ENCODE results near the gene HECW1. TPM values are rescaled to one million over a fixed set of nuclear protein-coding genes. Genes with fewer than 3 reads are reported as not detected.

HECW1 gene
- total and polyA plus RNA-seq, 2 of the 13 experiments (the other 11 are each of a cell fraction or from before 2014, with no cell fraction given): not detected

GRCh38 chr7:43535031-43535451 lies 422.6 kb downstream of the HECW1 start:
- Histone ChIP-seq H3K9ac (ENCODE audit: insufficient read depth, low read depth, low read length) (no peak overlapping the region), H3K27ac (ENCODE audit: extremely low read length, insufficient read depth, low read length) (no peak overlapping the region), H3K4me1 (ENCODE audit: insufficient read depth, low read length) (peaks cover 12% of the 10 kb centered on the region), H4K20me1 (ENCODE audit: insufficient read depth, low read length) (no peaks in the 10 kb centered on the region), H3K9me3 (ENCODE audit: low read length) (no peaks in the 10 kb centered on the region), H3K4me3 (replicated peaks in 1 of 3; ENCODE audit: insufficient read depth in 1 of 3, low read depth in 2 of 3, low read length in 3 of 3) (no peak overlapping the region), H2AFZ (ENCODE audit: low read length) (no peak overlapping the region), H3K79me2 (ENCODE audit: insufficient read depth, low read length) (no peaks in the 10 kb centered on the region), H3K36me3 (replicated peaks in 1 of 2; ENCODE audit: control insufficient read depth in 1 of 2, insufficient read depth in 2 of 2, low read length in 2 of 2) (no peaks in the 10 kb centered on the region), H3K4me2 (ENCODE audit: low read depth, low read length) (no peak overlapping the region), H3K27me3 (ENCODE audit: control insufficient read depth in 1 of 2, insufficient read depth in 2 of 2, low read length in 2 of 2) (peaks cover 0 to 13% of the 10 kb centered on the region in 2 experiments; a peak in 3 of 5 replicates)
- DNase-seq (ENCODE audit: low spot score) (no peak), ATAC-seq (no peak), FAIRE-seq (no peak)
- in situ Hi-C loops (cut with HindIII; ENCODE audit: extremely low pct_ligation_motif_present, low pct_unique_long_range_greater_than_20kb): no loop called here
- intact Hi-C loops (cut with micrococcal nuclease; ENCODE audit: unreplicated experiment): no loop called here
- TF ChIP-seq KDM5A (IDR thresholded peaks at IDR 0.05; ENCODE audit: borderline replicate concordance, low read length) (no peak), ZNF557 (CRISPR knock-in tag; IDR thresholded peaks at IDR 0.05) (no peak), ZNF253 (CRISPR knock-in tag; IDR thresholded peaks at IDR 0.05; ENCODE audit: borderline replicate concordance) (no peak), ZFY (CRISPR knock-in tag; IDR thresholded peaks at IDR 0.05) (no peak), ZFP90 (CRISPR knock-in tag; IDR thresholded peaks at IDR 0.05; ENCODE audit: borderline replicate concordance) (no peak)
- BruUV-seq (replicated peaks): no TSS peak
- CTCF ChIA-PET (ENCODE audit: low intra/inter-chr PET ratio, low total read pairs): no interaction called here
- POLR2A ChIA-PET: no interaction called here
- WGBS (ENCODE audit: low lambda C conversion rate): 64% methylated on average over 4 of the region's 4 CpGs

GRCh38 chr7:43535810-43536585 lies 423.6 kb downstream of the HECW1 start:
- Histone ChIP-seq H3K4me1 (ENCODE audit: insufficient read depth, low read length) (peaks cover 6% of the 10 kb centered on the region), H3K4me2 (ENCODE audit: low read depth, low read length) (no peak overlapping the region), H3K27ac (ENCODE audit: extremely low read length, insufficient read depth, low read length) (no peak overlapping the region), H3K4me3 (replicated peaks in 1 of 3; ENCODE audit: insufficient read depth in 1 of 3, low read depth in 2 of 3, low read length in 3 of 3) (no peak overlapping the region), H3K79me2 (ENCODE audit: insufficient read depth, low read length) (no peaks in the 10 kb centered on the region), H2AFZ (ENCODE audit: low read length) (no peak overlapping the region), H3K27me3 (ENCODE audit: control insufficient read depth in 1 of 2, insufficient read depth in 2 of 2, low read length in 2 of 2) (peaks cover 0 to 13% of the 10 kb centered on the region in 2 experiments; a peak in 3 of 5 replicates), H3K9me3 (ENCODE audit: low read length) (no peaks in the 10 kb centered on the region), H3K9ac (ENCODE audit: insufficient read depth, low read depth, low read length) (no peak overlapping the region), H3K36me3 (replicated peaks in 1 of 2; ENCODE audit: control insufficient read depth in 1 of 2, insufficient read depth in 2 of 2, low read length in 2 of 2) (no peaks in the 10 kb centered on the region), H4K20me1 (ENCODE audit: insufficient read depth, low read length) (no peaks in the 10 kb centered on the region)
- no peak for ATAC-seq
- ChIA-PET CTCF (ENCODE audit: low intra/inter-chr PET ratio, low total read pairs) (no interaction called here), POLR2A (no interaction called here)
- WGBS (ENCODE audit: low lambda C conversion rate): 60% methylated on average over 3 of the region's 6 CpGs
- in situ Hi-C loops (cut with HindIII; ENCODE audit: extremely low pct_ligation_motif_present, low pct_unique_long_range_greater_than_20kb): no loop called here
- no peak for FAIRE-seq
- no peak for DNase-seq (ENCODE audit: low spot score)
- no TSS peak for BruUV-seq (replicated peaks)
- intact Hi-C loops (cut with micrococcal nuclease; ENCODE audit: unreplicated experiment): no loop called here
- TF ChIP-seq MAF1 (CRISPR knock-in tag; IDR thresholded peaks at IDR 0.05; ENCODE audit: borderline replicate concordance) (no peak), HOMEZ (CRISPR knock-in tag; IDR thresholded peaks at IDR 0.05; ENCODE audit: low read depth) (no peak), BCL6 (CRISPR knock-in tag; IDR thresholded peaks at IDR 0.05) (no peak), KLF6 (CRISPR knock-in tag; IDR thresholded peaks at IDR 0.05) (no peak), ZNF260 (CRISPR knock-in tag; IDR thresholded peaks at IDR 0.05; ENCODE audit: borderline replicate concordance, low read depth) (no peak), ZEB1 (IDR thresholded peaks at IDR 0.05; ENCODE audit: insufficient replicate concordance, low read depth) (no peak), ZNF678 (CRISPR knock-in tag; IDR thresholded peaks at IDR 0.05) (no peak), ZBTB46 (CRISPR knock-in tag; IDR thresholded peaks at IDR 0.05; ENCODE audit: borderline replicate concordance) (no peak), ZNF292 (CRISPR knock-in tag; IDR thresholded peaks at IDR 0.05; ENCODE audit: borderline replicate concordance, low read depth) (no peak)

Data from HepG2 (cell line).